Ascending aorta (tissue), 2 donors: Measurements from ENCODE around the gene FOSB. TPM values are rescaled to one million over a fixed set of nuclear protein-coding genes. Genes with fewer than 3 reads are reported as not detected.

Source experiments
- DNase-seq, 2 donors: peaks; one replicate each; pipeline ENCODE4 v3.0.0-alpha.2; 2019; ENCODE audit warnings: low spot score in 2 of 2
- H3K27ac ChIP-seq, 2 donors: fragments of 200-600 bp; sonication (generic); one replicate each; pipeline ENCODE4 v1.5.1; 2016 to 2017; ENCODE audit warnings: mild to moderate bottlenecking in 1 of 2
- H3K27me3 ChIP-seq: fragments of 200-600 bp; sonication (generic); one replicate; pipeline ENCODE4 v1.5.1; 2017
- H3K36me3 ChIP-seq, 2 donors: fragments of 200-600 bp; sonication (generic); one replicate each; pipeline ENCODE4 v1.5.1; 2016
- H3K4me1 ChIP-seq, 2 donors: fragments of 200-600 bp; sonication (generic); one replicate each; pipeline ENCODE4 v1.5.1; 2016 to 2017; ENCODE audit warnings: mild to moderate bottlenecking in 1 of 2
- H3K4me3 ChIP-seq, 2 donors: fragments of 200-600 bp; sonication (generic); one replicate each; pipeline ENCODE4 v1.5.1; 2016 to 2017; ENCODE audit warnings: mild to moderate bottlenecking in 1 of 2
- H3K9me3 ChIP-seq, 2 donors: fragments of 200-600 bp; sonication (generic); one replicate each; pipeline ENCODE4 v1.5.1; 2016
- CTCF ChIP-seq, 3 experiments: fragments of 200-600 bp in 2 of 3; fragments of 450-650 bp in 1 of 3; sonication (generic) in 2 of 3; IDR thresholded peaks; one replicate each; pipeline ENCODE4 v1.5.1; 2016 to 2019; ENCODE audit warnings: antibody characterized with exemption in 3 of 3, mild to moderate bottlenecking in 1 of 3, moderate library complexity in 1 of 3
- intact Hi-C: fragments of 100-400 bp; cut with DNase I; formaldehyde crosslinking; loops from one replicate; pipeline ENCODE4 v1.15.1; 2023
- total RNA-seq: library from RNA; depleted of rRNA; stranded (reverse); fragments of >200 nt; gene quantifications from one replicate; pipeline ENCODE4 v1.1.0, GENCODE V29; 2016

Gene FOSB
- total RNA-seq, 1 donor from 2014 or later: 511 TPM

- Histone ChIP-seq H3K9me3 (no peaks in the 10 kb centered on the region), H3K36me3 (no peaks in the 10 kb centered on the region), H3K27me3 (no peaks in the 10 kb centered on the region), H3K4me3 (peak overlapping the region; percentile 50 to 87), H3K4me1 (peaks cover 5 to 24% of the 10 kb centered on the region in 2 donors), H3K27ac (peak overlapping the region; percentile 97 to 99)
- TF ChIP-seq CTCF (IDR thresholded peaks at IDR 0.05): no peak
- no peak for DNase-seq
- intact Hi-C loops: no loop called here
Measured at GRCh38 chr19:45440259-45440638, 27.5 kb upstream of the FOSB start.

DNA sequence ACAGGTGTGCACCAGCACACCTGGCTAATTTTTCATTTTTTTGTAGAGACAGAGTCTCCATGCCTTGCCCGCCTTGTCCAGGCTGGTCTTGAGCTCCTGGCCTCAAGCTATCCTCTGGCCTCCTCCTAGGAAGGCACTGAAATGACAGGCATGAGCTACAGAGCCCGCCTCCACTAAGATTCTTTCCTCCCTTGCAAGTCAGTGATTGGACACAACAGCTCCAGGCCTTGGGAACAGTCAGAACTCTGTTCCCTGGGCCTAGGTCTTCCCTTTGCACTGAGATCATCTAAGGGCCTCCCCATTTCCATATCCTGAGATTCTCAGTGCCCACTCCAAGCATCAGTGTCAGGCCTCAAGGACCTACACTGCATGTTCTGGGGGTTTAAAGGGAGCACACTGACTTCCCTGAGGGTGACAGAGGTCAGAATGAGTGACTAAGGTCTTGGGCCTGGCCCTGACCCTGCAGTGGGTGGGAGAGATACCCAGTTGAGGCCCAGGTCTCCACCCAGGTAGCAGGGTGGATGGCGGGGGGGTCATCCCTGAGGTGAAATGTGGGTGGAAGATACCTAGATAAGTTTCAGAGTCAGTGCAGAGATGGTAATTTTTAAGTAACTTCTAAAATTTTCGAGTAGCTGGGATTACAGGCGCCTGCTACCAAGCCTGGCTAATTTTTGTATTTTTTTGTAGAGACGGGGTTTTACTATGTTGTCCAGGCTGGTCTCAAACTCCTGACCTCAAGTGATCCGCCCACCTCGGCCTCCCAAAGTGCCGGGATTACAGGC, 26.7 kb upstream of the FOSB start:
- intact Hi-C loops: no loop called here
- DNase-seq: no peak
- H3K27me3 ChIP-seq: no peaks in the 10 kb centered on the region
- peaks cover 5 to 24% of the 10 kb centered on the region in 2 donors for H3K4me1 ChIP-seq
- H3K9me3 ChIP-seq: no peaks in the 10 kb centered on the region
- H3K4me3 ChIP-seq: no peak overlapping the region
- TF ChIP-seq CTCF (IDR thresholded peaks at IDR 0.05): no peak
- peak overlapping the region; percentile 97 to 99 for H3K27ac ChIP-seq
- no peaks in the 10 kb centered on the region for H3K36me3 ChIP-seq

GRCh38 chr19:45442408-45442777, 25.4 kb upstream of the FOSB start:
- H3K27ac ChIP-seq: peak overlapping the region; percentile 90 to 94
- no peaks in the 10 kb centered on the region for H3K36me3 ChIP-seq
- H3K4me3 ChIP-seq: no peak overlapping the region
- DNase-seq: no peak
- peaks cover 5 to 24% of the 10 kb centered on the region in 2 donors for H3K4me1 ChIP-seq
- no peaks in the 10 kb centered on the region for H3K9me3 ChIP-seq
- no peak for TF ChIP-seq CTCF (IDR thresholded peaks at IDR 0.05)
- intact Hi-C loops: no loop called here
- H3K27me3 ChIP-seq: no peaks in the 10 kb centered on the region

- DNase-seq: peak; percentile 63 to 89
- Histone ChIP-seq H3K9me3 (no peaks in the 10 kb centered on the region), H3K4me3 (peak overlapping the region; percentile 29 to 64), H3K4me1 (peaks cover 5 to 24% of the 10 kb centered on the region in 2 donors), H3K27ac (peak overlapping the region; percentile 90 to 94), H3K27me3 (no peaks in the 10 kb centered on the region), H3K36me3 (no peaks in the 10 kb centered on the region)
- intact Hi-C loops: loop anchor here (1.0 kb wide), 2 partner anchors 26 to 35 kb away; no protein-coding TSS in a partner anchor
- no peak for TF ChIP-seq CTCF (IDR thresholded peaks at IDR 0.05)
Measured at GRCh38 chr19:45442778-45443461, 24.9 kb upstream of the FOSB start.

DNA sequence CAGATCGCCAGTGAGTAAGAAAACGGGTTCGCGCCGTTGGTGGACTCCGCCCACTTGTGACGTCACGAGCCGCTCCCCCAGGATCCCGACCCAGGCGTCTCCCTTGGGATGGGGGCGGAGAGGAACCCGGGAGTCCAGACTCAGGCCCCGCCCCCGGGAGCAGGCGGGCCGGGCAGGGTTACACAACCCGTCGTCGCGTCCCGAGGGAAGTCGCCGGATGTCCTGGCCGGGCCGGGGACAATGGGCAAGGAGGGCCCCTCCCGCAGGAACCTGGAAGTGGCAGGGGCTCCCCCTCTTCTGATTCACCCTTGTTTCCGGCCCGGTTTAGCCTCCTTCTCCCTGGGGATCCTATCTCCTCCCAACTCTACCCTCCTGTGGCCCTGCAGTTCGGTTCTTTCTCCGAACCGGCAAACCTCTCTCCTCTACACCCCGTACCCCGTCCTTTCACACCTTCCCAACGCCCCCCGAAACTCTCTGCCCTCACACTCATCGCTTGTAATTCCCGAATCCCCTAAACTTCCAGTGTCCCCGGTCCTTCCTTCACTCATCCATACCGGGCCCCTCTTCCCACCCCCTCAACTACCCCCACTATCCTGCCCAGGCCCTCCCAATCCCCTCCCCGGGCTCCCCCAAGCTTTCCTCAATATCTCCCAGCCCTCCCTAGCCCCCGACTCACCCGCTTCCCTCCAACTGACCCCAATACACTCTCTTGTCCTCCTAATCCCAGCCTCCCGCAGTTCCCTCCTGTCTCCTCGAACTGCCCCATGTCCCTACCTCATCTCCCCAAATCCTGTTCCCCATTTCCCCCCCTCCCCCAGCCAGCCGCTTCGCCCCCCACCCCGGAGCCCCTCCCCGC, 24.1 kb upstream of the FOSB start:
- Histone ChIP-seq H3K4me1 (peaks cover 5 to 24% of the 10 kb centered on the region in 2 donors), H3K4me3 (peak overlapping the region; percentile 56 to 64), H3K36me3 (no peaks in the 10 kb centered on the region), H3K9me3 (no peaks in the 10 kb centered on the region), H3K27me3 (no peaks in the 10 kb centered on the region), H3K27ac (peak overlapping the region; percentile 90 to 94)
- no peak for TF ChIP-seq CTCF (IDR thresholded peaks at IDR 0.05)
- intact Hi-C loops: loop anchor here (1.0 kb wide), 2 partner anchors 26 to 35 kb away; no protein-coding TSS in a partner anchor
- DNase-seq: peak; percentile 95 to 100
